ENCODE results near the gene FN3KRP.
"Not testable (repeated sequence)": the region's sequence is repeated elsewhere in the genome, so short reads cannot be mapped to it uniquely, and the experiment has no call there.

FN3KRP gene

DNA sequence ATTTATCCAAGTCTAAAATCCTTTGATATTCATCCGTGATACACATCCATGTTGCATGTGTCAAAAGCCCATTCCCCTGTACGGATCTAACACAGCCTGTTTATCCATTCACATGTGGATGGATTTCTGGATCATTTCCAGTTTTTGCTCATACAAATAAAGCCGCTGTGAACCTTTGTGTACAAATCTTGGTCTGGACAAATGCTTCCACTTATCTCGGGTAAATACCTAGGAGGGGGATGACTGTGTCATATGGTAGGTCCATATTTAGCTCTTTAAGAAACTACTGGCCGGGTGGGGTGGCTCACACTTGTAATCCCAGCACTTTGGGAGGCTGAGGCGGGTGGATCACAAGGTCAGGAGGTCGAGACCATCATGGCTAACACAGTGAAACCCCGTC lies 29.0 kb downstream of the FN3KRP start:
- DNase-seq = peak; percentile 61

DNA sequence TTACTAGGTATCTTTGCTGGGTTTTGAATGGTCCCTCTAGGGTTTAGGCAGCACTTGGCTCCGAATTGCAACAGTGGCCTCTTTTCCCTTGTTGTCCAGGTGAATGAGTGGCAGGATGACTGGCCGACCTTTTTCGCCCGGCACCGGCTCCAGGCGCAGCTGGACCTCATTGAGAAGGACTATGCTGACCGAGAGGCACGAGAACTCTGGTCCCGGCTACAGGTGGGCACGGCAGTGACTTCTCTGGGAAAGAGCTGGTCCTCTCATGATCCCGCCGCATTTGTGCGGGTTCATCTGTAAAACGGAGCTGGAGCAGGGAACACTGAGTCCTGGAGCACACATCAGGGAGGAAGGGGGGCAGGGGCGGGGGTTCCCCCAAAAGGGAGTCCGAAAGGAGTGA lies 32.2 kb downstream of the FN3KRP start:
- no peak for DNase-seq

DNA sequence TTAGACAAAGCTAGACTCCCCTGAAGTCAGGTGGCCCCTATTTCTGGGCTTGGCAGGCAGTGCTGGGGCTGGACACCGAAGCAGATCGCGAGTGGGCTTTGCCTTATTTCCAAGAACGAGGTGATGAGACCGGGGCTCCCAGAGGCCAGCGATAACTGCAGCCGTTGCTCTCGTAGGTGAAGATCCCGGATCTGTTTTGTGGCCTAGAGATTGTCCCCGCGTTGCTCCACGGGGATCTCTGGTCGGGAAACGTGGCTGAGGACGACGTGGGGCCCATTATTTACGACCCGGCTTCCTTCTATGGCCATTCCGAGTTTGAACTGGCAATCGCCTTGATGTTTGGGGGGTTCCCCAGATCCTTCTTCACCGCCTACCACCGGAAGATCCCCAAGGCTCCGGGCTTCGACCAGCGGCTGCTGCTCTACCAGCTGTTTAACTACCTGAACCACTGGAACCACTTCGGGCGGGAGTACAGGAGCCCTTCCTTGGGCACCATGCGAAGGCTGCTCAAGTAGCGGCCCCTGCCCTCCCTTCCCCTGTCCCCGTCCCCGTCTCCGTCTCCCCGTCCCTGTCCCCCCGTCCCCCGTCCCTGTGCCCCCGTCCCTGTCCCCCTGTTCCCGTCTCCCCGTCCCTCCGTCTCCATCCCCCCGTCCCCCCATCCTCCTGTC lies 33.9 kb downstream of the FN3KRP start:
- no peak for DNase-seq

DNA sequence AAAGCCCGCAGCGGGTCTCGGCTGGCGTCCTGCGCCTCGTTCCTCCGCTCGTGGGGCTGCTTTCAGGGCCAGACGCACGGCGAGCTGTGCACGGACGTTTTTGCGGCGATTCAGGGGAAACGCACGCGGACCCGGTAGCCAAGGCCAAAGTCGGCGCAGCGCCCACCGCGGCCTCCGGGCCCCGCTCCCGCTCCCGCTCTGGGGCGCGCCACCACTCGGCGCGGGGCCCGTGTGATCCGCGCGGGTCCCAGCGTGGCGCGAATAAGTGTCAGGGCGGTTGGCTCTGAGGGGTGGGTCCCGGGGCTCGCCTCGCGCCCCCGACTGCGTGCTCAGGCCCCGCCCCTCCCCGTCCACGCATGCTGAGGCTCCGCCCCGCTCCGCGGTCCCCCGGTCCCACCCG lies 34.7 kb downstream of the FN3KRP start:
- DNase-seq = no peak

DNA sequence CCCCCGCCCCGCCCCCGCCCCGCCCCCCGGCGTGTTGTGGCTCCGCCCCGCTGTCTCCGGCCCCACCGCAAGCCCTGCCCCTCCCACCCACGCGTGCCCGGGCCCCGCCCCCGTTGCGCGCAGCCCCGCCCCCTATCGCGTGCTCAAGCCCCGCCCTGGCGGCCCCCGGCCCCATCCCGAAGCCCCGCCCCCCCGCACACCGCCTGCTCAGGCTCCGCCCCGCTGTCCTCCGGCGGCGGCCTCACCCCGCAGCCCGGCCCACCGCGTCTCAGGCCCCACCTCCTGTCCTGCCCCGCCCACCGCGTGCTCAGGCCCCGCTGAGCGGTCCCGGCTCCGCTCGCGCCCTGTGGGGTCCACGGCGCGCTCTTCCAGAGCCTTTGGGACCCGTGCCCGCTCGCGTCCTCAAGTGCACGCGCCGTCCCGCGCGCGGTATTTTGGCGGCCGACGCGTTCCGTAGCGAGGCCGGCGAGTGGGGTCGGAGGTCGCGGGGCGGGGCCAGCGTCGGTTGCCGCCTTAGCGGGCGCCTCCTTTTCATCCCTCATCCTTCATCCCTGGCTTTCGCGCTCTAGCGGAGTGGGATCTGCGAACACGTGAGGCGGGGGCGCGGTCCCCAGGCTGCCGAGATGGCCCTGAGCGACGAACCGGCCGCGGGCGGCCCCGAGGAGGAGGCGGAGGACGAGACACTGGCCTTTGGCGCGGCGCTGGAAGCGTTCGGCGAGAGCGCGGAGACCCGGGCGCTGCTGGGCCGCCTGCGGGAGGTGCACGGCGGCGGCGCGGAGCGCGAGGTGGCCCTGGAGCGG lies 35.3 kb downstream of the FN3KRP start, which contains the start of gene TBCD:
TBCD (plus strand) TSS at position 495 of the 800 bp plus-strand sequence; CDS start at position 624, 129 bp downstream.
- peak; percentile 92 for DNase-seq

DNA sequence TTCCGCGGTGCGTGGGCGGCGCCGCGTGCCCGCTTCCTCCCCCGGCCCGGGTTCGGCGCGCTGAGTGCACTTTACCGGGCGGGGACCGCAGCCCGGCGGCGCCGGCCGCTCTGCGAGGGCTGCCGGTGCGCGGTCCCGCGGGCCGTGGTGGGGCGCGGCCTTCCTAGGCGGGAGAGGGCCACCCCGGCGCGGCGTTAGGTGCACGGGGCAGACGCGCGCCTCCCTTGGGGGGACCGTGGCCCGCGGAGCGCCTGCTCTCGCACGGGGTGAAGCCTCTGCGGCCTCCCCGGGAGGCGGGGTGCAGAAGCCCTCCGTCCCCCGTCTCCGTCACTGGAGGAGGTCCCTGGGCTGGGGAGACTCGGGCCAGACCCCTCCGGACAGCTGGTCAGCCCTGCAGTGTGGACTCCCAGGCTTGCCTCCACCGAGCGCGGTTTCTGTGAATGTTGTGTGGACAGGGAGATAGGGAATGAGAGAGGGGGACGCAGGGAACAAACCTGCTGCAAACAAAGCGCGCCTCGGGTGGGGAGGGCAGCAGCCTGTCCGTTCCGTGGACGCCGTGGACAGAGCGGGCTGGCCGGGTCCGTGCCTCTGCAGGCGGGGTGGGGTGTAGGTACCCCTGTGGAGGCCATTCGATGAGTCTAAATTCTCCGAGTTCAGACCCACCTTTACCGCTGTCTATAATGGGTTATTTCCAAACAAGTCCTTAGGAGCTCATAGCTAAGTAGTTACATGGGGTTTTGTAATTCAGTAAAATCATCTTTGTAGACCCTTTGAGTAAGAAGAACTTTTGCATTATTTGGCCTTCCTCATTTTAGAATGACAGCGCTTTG lies 36.1 kb downstream of the FN3KRP start:
- peak; percentile 49 for DNase-seq

DNA sequence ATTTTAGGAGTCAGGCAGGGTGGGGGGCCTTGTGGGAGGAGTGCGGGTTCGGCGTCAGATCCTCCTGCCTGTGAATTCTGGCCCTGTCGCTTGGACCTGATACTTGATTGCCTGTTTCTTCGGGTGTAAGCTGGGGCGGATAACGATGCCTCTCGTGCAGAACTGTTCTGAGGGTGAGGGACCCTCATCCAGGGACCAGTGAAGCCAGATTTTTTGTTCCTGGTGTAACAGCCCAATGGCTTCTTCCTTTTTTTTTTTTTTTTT lies 36.6 kb downstream of the FN3KRP start:
- no peak for DNase-seq

DNA sequence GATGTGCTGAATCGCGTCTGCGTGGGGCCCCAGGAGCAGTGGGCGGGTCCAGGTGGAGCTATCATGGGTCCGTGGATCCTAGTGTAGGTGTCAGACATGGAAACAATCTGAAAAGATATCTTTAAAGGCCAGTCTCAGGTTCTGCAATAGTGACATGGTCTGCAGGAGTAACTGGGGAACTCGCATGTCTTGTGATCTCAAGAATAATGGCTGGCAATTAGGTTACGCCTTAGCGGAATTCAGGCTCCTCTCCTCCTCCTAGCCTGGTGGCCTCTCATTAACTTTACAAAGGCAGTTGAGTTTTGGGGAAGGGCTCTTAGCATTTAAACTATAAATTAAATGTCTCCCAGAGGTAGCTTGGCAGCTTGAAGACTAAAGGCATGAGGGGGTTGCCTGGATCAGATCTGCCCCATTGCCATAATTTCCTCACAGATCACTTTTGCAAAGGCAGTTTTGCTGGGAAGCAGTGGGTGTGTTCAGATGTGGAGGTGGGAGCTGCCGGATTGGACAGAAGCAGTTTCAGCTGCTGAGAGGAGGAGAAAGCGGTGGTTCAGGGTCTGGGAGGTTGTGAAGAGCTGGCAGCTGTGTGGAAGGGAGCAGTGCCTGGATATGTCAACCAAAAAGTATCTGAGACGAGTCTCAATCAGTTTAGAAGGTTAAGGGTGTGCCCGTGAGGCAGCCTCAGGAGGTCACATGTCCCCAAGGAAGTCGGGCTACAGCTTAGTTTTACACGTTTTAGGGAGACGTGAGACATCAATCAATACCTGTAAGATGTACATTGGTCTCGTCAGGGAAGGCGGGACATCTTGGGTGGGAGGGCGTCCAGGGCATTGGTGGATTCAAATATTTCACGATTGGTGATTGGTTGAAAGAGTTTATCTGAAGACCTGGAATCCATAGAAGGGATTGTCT lies 38.0 kb downstream of the FN3KRP start:
- DNase-seq = no peak

DNA sequence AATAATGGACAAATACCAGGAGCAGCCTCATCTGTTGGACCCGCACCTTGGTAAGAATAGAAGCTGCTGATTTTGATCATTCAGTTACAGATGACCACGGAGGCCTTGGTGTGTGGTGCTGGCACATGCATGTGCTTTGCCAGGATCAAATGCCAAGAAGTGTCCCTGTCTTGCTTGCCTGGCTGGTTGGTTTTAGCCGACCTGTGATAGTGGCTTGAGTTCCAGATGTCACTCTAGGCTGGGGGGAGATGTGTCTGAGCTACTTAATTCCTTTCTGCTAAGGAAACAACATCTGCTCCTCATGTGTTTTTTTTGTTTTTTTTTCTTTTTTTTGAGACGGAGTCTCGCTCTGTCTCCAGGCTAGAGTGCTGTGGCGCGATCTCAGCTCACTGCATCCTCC lies 39.7 kb downstream of the FN3KRP start:
- DNase-seq = no peak

DNA sequence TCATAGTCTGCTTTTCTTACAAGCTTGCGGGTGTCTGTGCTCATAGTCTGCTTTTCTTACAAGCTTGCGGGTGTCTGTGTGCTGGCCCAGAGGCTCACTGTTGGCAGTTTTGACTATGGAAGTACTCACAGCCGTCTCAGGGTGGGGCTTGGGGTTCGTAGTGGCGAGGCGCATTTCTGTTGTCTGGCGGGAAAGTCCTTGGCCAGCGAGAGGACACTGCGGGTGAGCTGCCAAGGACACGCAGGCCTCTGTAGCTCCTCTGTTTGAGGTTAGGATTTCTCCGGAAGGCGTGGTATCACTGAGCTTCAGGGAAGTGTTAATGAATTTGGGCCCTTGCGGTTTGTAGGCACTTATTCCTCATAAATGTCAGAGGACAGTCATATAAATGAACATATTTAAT lies 48.9 kb downstream of the FN3KRP start:
- no peak for DNase-seq

DNA sequence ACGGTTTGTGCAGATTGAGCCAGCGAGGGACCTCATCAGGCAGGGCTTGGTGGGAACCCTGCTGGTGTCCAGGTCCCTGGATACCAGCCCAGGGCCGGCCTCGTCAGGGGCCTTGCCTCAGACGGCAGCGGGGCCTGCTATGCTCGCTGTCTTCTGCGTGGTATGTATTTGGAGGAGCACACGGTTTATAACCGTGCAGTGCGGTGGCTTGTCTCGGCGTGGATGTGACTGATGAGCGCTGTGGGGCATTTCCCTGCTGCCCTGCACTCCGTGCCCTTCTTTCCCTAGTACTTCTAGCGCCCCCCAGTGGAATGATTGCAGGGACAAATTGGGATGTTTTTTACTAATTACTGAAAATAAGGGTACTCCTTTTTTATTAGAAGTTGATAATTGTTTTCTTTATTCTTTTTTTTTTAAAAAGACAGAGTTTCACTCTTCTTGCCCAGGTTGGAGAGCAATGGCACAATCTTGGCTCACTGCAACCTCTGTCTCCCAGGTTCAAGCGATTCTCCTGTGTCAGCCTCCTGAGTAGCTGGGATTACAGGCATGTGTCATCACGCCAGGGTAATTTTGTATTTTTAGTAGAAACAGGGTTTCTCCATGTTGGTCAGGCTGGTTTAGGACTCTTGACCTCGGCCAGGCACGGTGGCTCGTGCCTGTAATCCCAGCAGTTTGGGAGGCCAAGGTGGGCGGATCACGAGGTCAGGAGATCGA lies 50.7 kb downstream of the FN3KRP start:
- no peak for DNase-seq

DNA sequence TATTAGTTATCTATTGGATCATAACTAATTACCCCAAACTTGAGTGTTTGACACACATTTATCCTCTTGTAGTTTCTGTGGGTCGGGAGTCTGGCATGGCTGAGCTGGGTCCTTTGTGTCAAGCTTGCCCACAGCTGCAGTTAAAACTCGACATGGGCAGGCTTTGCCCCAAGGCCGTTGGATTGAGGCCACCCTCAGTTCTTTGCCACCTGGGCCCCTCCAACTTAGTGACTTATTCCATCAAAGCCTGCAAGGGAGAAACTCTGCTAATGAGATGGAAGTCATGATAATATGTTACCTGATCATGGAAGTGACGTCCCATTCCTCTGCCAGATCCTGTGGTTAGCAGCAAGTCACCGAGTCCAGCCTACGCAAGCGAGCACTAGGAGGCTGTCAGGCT lies 52.5 kb downstream of the FN3KRP start:
- DNase-seq = no peak

DNA sequence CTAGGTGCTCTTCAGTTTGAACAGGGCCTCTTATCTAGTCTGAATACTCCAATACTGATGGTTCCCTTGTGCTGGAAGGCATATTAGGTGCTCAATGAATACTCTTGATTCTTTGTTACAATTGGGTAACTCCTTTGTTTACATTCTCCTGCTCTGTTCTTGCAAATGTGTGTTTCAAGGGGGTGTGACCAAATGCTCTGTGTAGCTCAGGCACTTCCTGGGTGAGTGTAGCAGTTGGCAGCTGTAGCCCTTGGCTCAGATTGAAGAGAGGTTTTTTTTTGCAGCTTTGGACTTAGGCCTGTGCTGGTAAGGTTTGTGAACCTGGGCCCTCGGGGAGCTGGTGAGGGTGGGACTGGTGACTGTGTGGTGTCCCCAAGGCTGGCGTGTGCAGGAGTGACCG lies 55.5 kb downstream of the FN3KRP start:
- DNase-seq = no peak

DNA sequence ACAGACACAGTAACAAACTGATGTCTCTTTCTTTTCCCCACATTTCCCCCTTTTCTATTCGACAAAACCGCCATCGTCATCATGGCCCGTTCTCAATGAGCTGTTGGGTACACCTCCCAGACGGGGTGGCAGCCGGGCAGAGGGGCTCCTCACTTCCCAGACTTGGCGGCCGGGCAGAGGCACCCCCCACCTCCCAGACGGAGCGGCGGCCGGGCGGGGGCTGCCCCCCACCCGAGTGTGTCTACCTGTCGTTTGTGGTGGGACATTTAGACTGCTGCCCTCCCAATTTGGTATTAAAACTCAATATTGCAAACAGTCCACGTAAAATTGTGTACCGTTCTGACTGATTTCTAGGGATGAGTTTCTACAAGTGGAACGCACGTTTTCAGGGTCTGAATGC lies 58.0 kb downstream of the FN3KRP start:
- not testable (repeated sequence) for DNase-seq

DNA sequence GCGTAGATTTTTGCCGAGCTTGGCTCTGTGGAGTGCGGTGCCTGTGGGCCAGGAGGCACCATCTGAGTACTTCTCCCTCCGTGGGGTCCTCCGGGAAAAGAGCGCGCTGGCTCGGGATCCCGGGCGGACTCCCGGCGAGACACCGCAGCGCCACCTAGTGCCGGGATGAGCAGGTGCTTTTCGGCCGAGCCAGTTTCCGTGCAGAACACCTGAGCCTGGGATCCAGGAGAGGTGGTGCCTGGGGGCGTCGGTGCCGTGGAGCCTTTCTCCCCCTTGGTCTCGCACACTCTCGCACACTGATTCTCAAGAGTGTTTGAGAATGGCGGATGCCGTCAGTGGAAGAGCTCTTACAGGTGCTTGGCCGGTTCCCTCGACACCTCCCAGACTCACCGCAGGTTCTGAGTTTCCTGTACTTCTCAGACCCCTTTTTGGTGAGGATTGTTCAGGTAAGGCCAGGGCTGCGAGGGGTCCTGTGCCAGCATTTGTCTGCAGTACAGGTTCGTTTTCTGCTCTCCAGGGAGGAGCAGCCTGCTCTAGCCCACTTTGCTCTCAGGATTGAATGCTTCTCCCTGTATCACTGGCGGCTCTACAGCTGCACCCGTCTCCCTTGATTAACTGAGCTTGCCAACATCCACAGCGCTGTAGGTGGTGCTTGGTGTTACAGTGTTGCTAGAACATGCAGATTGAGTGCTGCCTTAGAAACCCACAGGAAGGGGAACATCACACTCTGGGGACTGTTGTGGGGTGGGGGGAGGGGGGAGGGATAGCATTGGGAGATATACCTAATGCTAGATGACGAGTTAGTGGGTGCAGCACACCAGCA lies 58.7 kb downstream of the FN3KRP start:
- peak; percentile 75 for DNase-seq

DNA sequence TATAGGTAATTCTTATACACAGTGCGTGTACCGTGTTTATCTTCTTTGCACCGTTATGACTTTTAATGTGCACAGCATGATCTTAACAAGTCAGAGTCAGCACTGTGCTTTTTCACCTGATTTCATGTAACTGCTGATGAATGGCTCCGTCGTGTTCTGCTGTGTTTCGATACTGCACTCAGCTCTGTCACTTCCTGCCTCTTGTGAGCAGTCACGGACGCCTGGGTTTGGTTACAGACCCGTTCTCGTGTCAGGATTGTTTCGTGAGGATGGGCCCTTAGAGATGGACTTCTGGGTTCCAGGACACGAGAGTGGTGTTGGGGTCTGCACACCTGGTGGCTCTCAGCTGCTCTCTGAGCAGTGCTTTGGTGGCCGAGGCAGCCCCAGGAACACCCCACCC lies 59.9 kb downstream of the FN3KRP start:
- DNase-seq = no peak
